K562 (cell line): ENCODE measurements around the gene FCSK. TPM values are rescaled to one million over a fixed set of nuclear protein-coding genes. Genes with fewer than 3 reads are reported as not detected.
A peak's percentile ranks its signal among the peaks of the same experiment; 100 is the strongest.

ENCODE experiments used
- ARID1B ChIP-seq: fragments of 450-650 bp; IDR thresholded peaks from 2 replicates; pipeline ENCODE4 v1.6.1; 2016; ENCODE audit warnings: antibody characterized with exemption, mild to moderate bottlenecking, inconsistent platforms
- CBX1 ChIP-seq: sonication (generic); IDR thresholded peaks from 2 replicates; pipeline ENCODE4 v1.6.1; 2016; ENCODE audit warnings: antibody characterized with exemption, low read depth, mild to moderate bottlenecking
- CCAR2 ChIP-seq: fragments of 200-400 bp; formaldehyde crosslinking; IDR thresholded peaks from 2 replicates; pipeline ENCODE4 v1.6.1; 2017; ENCODE audit warnings: mild to moderate bottlenecking, low read depth, low read length
- CEBPG ChIP-seq, 3 experiments: fragments of 200-800 bp in 1 of 3; sonication (Bioruptor generic) in 1 of 3; sonication (generic) in 1 of 3; formaldehyde crosslinking in 1 of 3; IDR thresholded peaks in 2 of 3; conservative IDR thresholded peaks in 1 of 3; 2 replicates each; pipeline versions ENCODE4 v1.6.1 to v1.8.0; 2016 to 2022; ENCODE audit warnings: missing compliant biosample characterization in 2 of 3, missing genetic modification characterization in 2 of 3, mild to moderate bottlenecking in 1 of 3, missing genetic modification reagents in 1 of 3
- ELF2 ChIP-seq: fragments of 250-450 bp; sonication (Bioruptor Pico); IDR thresholded peaks from 2 replicates; pipeline ENCODE4 v1.5.0; 2021; ENCODE audit warnings: mild to moderate bottlenecking
- GABPA ChIP-seq: fragments of 200-800 bp; sonication (Bioruptor generic); conservative IDR thresholded peaks from 2 replicates; pipeline ENCODE4 v1.6.1; 2016; ENCODE audit warnings: low read depth, missing genetic modification characterization, missing compliant biosample characterization
- ILK ChIP-seq: fragments of 450-650 bp; IDR thresholded peaks from 2 replicates; pipeline ENCODE4 v1.6.1; 2016; ENCODE audit warnings: missing genetic modification characterization, low read depth, mild to moderate bottlenecking, missing compliant biosample characterization, moderate library complexity, borderline replicate concordance
- MEF2D ChIP-seq: conservative IDR thresholded peaks from 2 replicates; pipeline ENCODE4 v1.6.1; 2016; ENCODE audit warnings: low read depth, missing genetic modification characterization, missing compliant biosample characterization
- NFE2 ChIP-seq: IDR thresholded peaks from 2 replicates; pipeline ENCODE4 v1.6.1; 2014; ENCODE audit warnings: antibody characterized with exemption, low read depth
- NR2C1 ChIP-seq, 2 experiments: fragments of 450-650 bp; IDR thresholded peaks; 2 replicates each; pipeline ENCODE4 v1.6.1; 2017; ENCODE audit warnings: mild to moderate bottlenecking in 2 of 2, antibody characterized with exemption in 1 of 2, inconsistent platforms in 1 of 2, missing compliant biosample characterization in 1 of 2, missing genetic modification characterization in 1 of 2
- RCOR1 ChIP-seq, 2 experiments: IDR thresholded peaks; 2 replicates each; pipeline ENCODE4 v1.6.1; 2012; ENCODE audit warnings: low read depth in 2 of 2, low read length in 2 of 2, borderline replicate concordance in 1 of 2, improper control_type of control experiment in 1 of 2
- SMARCA4 ChIP-seq: fragments of 450-650 bp; IDR thresholded peaks from 2 replicates; pipeline ENCODE4 v1.6.1; 2016
- ZBTB8A ChIP-seq: fragments of 450-650 bp; IDR thresholded peaks from 2 replicates; pipeline ENCODE4 v1.6.1; 2018; ENCODE audit warnings: mild to moderate bottlenecking, moderate library complexity; ENCODE audit not compliant: partially characterized antibody
- ZFP1 ChIP-seq: fragments of 450-650 bp; formaldehyde crosslinking; IDR thresholded peaks from 2 replicates; pipeline ENCODE4 v1.4.0; 2020; ENCODE audit warnings: mild to moderate bottlenecking, mixed read lengths
- ZNF197 ChIP-seq: fragments of 200-800 bp; sonication (Bioruptor generic); IDR thresholded peaks from 2 replicates; pipeline ENCODE4 v1.6.1; 2016; ENCODE audit warnings: low read depth, missing genetic modification characterization, missing compliant biosample characterization
- polyA plus RNA-seq, 8 experiments: library from polyadenylated mRNA; depleted of rRNA in 4 of 8; stranded (reverse) in 5 of 8; unstranded in 3 of 8; fragments of >200 nt; fragmentation: Nextera tagmentation in 2 of 8; fragmentation: Illumina TruSeq in 1 of 8; extraction: Ambion mirVana in 2 of 8; extraction: Trizol in 1 of 8; gene quantifications; 2 replicates each; pipeline versions ENCODE4 v1.2.1 to v1.2.3, GENCODE V29; 2011 to 2014; ENCODE audit warnings: inconsistent platforms in 1 of 8, missing spikeins in 1 of 8
- total RNA-seq, 7 experiments: library from RNA; depleted of rRNA in 6 of 7; stranded (reverse); fragments of >200 nt in 6 of 7; fragmentation: Illumina TruSeq in 2 of 7; extraction: Trizol in 2 of 7; gene quantifications; 2 replicates each; pipeline versions ENCODE4 v1.2.1 to v1.2.3, GENCODE V29; 2011 to 2021; ENCODE audit warnings: low replicate concordance in 1 of 7
- TF ChIP-seq, protein P1 (sequence below): sonication (generic); formaldehyde crosslinking; IDR thresholded peaks from 2 replicates; pipeline ENCODE4 v1.8.0; 2023; ENCODE audit warnings: missing genetic modification reagents, mild to moderate bottlenecking, borderline replicate concordance
- TF ChIP-seq, protein P2 (sequence below): sonication (generic); formaldehyde crosslinking; IDR thresholded peaks from 2 replicates; pipeline ENCODE4 v1.8.0; 2022; ENCODE audit warnings: mild to moderate bottlenecking, missing genetic modification reagents
- TF ChIP-seq, protein P3 (sequence below): fragments of 250-450 bp; sonication (Bioruptor Pico); IDR thresholded peaks from 2 replicates; pipeline ENCODE4 v1.8.0; 2022; ENCODE audit warnings: inconsistent platforms

FCSK gene
- total and polyA plus RNA-seq, 9 of the 15 experiments (the other 6 are each of a cell fraction or from before 2014, with no cell fraction given), result 0.92 to 18.6 (median 8.3) TPM

DNA sequence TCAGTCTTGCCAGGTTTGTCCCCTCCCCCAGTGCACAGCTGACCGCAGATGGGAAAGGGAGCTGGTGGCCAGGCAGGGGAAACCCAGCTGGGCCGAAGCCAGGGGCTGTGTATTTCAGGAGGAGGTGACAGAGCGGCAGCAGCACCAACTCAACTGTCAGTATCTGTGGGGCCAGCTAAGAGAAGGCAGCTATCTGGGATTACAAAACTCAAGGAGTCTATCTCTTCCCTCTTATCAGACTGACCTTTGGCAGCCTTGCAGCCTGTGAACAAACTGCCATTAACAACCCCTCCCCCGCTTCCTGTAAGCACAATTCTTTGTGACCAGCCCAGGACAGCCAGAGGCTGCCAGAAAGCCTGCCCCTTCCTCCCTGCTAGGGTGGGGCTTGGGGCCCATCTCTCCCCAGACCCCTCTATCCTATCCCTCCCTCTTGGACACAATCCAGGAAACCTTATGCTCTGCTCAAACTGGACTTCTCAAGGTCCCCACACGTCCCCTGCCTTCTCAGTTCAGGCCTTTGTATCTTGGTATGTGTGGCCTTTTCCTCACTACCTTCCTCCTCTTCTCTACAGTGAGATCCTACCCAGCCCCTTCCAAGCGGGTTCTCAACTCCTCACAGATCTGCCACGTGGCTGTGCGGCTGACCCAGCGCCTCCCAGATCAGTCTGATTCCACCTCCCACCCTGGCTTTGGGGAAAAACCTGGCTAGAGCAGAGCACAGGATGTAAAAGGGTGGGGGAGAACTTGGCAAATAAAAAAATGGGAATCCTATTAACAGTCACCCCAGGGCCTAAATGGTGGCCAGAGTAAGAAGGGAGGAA, 26.0 kb upstream of the FCSK start (continued):
- TF ChIP-seq, protein P1, sequence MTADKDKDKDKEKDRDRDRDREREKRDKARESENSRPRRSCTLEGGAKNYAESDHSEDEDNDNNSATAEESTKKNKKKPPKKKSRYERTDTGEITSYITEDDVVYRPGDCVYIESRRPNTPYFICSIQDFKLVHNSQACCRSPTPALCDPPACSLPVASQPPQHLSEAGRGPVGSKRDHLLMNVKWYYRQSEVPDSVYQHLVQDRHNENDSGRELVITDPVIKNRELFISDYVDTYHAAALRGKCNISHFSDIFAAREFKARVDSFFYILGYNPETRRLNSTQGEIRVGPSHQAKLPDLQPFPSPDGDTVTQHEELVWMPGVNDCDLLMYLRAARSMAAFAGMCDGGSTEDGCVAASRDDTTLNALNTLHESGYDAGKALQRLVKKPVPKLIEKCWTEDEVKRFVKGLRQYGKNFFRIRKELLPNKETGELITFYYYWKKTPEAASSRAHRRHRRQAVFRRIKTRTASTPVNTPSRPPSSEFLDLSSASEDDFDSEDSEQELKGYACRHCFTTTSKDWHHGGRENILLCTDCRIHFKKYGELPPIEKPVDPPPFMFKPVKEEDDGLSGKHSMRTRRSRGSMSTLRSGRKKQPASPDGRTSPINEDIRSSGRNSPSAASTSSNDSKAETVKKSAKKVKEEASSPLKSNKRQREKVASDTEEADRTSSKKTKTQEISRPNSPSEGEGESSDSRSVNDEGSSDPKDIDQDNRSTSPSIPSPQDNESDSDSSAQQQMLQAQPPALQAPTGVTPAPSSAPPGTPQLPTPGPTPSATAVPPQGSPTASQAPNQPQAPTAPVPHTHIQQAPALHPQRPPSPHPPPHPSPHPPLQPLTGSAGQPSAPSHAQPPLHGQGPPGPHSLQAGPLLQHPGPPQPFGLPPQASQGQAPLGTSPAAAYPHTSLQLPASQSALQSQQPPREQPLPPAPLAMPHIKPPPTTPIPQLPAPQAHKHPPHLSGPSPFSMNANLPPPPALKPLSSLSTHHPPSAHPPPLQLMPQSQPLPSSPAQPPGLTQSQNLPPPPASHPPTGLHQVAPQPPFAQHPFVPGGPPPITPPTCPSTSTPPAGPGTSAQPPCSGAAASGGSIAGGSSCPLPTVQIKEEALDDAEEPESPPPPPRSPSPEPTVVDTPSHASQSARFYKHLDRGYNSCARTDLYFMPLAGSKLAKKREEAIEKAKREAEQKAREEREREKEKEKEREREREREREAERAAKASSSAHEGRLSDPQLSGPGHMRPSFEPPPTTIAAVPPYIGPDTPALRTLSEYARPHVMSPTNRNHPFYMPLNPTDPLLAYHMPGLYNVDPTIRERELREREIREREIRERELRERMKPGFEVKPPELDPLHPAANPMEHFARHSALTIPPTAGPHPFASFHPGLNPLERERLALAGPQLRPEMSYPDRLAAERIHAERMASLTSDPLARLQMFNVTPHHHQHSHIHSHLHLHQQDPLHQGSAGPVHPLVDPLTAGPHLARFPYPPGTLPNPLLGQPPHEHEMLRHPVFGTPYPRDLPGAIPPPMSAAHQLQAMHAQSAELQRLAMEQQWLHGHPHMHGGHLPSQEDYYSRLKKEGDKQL (CRISPR knock-in tag), result no peak
- peak; percentile 79 for TF ChIP-seq MEF2D
- peak; percentile 97 for TF ChIP-seq SMARCA4
- no peak for TF ChIP-seq ZBTB8A
- TF ChIP-seq NR2C1 (IDR thresholded peaks at IDR 0.05), result peak; percentile 91
- TF ChIP-seq NR2C1 (tag; IDR thresholded peaks at IDR 0.05), result peak; percentile 96
- TF ChIP-seq ILK (tag), result no peak
- TF ChIP-seq, protein P2, sequence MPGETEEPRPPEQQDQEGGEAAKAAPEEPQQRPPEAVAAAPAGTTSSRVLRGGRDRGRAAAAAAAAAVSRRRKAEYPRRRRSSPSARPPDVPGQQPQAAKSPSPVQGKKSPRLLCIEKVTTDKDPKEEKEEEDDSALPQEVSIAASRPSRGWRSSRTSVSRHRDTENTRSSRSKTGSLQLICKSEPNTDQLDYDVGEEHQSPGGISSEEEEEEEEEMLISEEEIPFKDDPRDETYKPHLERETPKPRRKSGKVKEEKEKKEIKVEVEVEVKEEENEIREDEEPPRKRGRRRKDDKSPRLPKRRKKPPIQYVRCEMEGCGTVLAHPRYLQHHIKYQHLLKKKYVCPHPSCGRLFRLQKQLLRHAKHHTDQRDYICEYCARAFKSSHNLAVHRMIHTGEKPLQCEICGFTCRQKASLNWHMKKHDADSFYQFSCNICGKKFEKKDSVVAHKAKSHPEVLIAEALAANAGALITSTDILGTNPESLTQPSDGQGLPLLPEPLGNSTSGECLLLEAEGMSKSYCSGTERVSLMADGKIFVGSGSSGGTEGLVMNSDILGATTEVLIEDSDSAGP, result no peak
- no peak; the same call in 1 of the 2 replicates for TF ChIP-seq NFE2
- TF ChIP-seq CBX1, result 0 out of 2 replicates have a peak, but pooled peaks have one; percentile 49
- peak; percentile 83 for TF ChIP-seq GABPA (tag)
- peak; percentile 63 for TF ChIP-seq CEBPG (CRISPR knock-in tag; IDR thresholded peaks at IDR 0.05)
- TF ChIP-seq CEBPG (tag; conservative IDR thresholded peaks at IDR 0.05 in 1 of 2, IDR thresholded peaks at IDR 0.05 in 1 of 2), result peak; percentile 68 to 89
- no peak for TF ChIP-seq ELF2 (CRISPR knock-in tag)
- TF ChIP-seq CCAR2, result peak; percentile 95
- peak; percentile 92; the same call in 1 of the 2 replicates for TF ChIP-seq ZNF197 (CRISPR knock-in tag)
- peak; percentile 95 to 96 for TF ChIP-seq RCOR1 (IDR thresholded peaks at IDR 0.05; ENCODE audit: borderline replicate concordance in 1 of 2, low read depth in 2 of 2, low read length in 2 of 2)
- peak; percentile 99 for TF ChIP-seq ARID1B
- no peak for TF ChIP-seq ZFP1 (CRISPR knock-in tag)
- TF ChIP-seq, protein P3, sequence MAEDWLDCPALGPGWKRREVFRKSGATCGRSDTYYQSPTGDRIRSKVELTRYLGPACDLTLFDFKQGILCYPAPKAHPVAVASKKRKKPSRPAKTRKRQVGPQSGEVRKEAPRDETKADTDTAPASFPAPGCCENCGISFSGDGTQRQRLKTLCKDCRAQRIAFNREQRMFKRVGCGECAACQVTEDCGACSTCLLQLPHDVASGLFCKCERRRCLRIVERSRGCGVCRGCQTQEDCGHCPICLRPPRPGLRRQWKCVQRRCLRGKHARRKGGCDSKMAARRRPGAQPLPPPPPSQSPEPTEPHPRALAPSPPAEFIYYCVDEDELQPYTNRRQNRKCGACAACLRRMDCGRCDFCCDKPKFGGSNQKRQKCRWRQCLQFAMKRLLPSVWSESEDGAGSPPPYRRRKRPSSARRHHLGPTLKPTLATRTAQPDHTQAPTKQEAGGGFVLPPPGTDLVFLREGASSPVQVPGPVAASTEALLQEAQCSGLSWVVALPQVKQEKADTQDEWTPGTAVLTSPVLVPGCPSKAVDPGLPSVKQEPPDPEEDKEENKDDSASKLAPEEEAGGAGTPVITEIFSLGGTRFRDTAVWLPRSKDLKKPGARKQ (CRISPR knock-in tag), result no peak
